ENCODE results near the gene ACSM2A.
"Not testable (repeated sequence)": the region's sequence is repeated elsewhere in the genome, so short reads cannot be mapped to it uniquely, and the experiment has no call there.

Gene ACSM2A

DNA sequence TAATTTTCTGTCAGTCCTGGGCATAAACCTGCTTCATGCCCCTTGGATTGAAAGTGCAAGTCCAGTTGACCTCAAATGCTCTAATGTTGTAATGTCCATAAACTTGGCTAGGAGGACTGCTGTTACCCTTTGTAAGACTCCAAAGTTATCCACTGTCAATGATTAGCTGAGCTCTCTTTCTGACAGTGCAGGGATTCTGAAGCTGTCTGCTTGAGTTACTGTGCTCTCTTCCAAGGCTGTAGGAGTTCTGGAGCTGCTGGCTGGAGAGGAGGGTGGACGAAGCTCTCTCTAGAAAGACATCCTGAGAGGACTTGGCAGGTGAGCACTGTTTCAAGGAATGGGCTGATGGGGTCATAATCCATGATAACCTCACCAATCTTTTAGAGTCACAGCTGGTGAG, at the start of gene ACSM2A:
Gene ACSM2A, plus strand, starts transcription at position 158 of the 400 bp plus-strand sequence. CDS start 8,594 bp downstream, outside the sequence.
- not testable (repeated sequence) for DNase-seq (ENCODE audit: low read depth in 2 of 2)

GRCh38 chr16:20402651-20403050, 48.7 kb upstream of the ACSM2A start:
- DNase-seq (ENCODE audit: low read depth in 2 of 2), result no peak

- no peak for DNase-seq (ENCODE audit: low read depth in 2 of 2)
Measured at GRCh38 chr16:20404637-20405036, 46.7 kb upstream of the ACSM2A start, which contains the start of gene PDILT. Gene PDILT, minus strand, starts transcription at chr16:20404737. Its CDS starts 5,437 bp downstream, at chr16:20399300.

- no peak for DNase-seq (ENCODE audit: low read depth in 2 of 2)
Measured at GRCh38 chr16:20409398-20410120, 41.8 kb upstream of the ACSM2A start, which contains the start of gene ACSM5. Gene ACSM5, plus strand, starts transcription at chr16:20409534. Its CDS starts 1,951 bp downstream, at chr16:20411485.

DNA sequence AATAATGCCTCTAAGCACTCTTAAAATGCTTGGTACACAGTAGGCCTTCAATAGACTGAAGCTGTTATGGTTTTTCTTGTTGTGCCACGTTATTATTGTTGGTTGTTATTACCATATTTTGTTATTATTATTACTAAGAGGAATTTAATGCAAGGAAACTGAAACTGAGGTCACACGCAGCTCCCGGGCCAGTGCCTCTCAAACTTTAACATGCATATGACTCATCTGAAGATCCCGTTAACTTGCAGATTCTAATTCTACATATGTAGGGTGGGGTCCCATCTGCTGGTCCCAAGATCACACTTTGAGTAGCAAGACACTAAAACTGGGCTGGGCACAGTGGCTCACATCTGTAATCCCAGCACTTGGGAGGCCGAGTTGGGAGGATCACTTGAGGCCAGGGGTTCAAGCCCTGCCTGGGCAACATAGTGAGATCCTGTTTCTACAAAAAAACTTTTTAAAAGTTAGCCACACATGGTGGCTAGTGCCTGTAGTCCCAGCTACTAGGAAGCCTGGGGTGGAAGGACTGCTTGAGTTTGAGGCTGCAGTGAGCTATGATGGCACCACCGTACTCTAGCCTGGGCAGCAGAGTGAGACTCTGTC, 41.1 kb upstream of the ACSM2A start:
- DNase-seq (ENCODE audit: low read depth in 2 of 2), result no peak

DNA sequence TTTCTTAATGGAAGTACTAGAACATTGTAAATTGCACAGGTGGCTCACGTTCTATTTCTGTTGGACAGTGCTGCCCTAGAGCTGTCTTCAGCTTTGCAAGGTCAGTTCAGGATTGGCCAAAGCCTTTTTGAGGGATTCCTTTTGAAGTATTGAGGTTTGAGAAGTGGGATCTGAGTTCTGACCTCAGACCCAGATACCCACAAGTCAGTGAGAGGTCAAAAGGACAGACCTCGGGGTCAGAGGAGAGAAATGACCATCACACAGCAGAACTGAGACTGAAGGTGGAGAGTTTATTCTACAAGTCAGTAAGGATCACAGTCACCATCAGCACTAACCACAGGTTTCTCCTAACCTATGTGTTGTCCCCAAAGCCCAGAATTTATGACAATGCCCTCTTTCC, 40.3 kb upstream of the ACSM2A start:
- DNase-seq (ENCODE audit: low read depth in 2 of 2), result no peak

GRCh38 chr16:20415541-20415940, 35.8 kb upstream of the ACSM2A start:
- no peak for DNase-seq (ENCODE audit: low read depth in 2 of 2)

- not testable (repeated sequence) for DNase-seq (ENCODE audit: low read depth in 2 of 2)
Measured at GRCh38 chr16:20419093-20419492, 32.2 kb upstream of the ACSM2A start.

GRCh38 chr16:20421748-20422147, 29.6 kb upstream of the ACSM2A start:
- DNase-seq (ENCODE audit: low read depth in 2 of 2), result not testable (repeated sequence)

GRCh38 chr16:20423772-20424128, 27.6 kb upstream of the ACSM2A start:
- DNase-seq (ENCODE audit: low read depth in 2 of 2), result not testable (repeated sequence)

DNA sequence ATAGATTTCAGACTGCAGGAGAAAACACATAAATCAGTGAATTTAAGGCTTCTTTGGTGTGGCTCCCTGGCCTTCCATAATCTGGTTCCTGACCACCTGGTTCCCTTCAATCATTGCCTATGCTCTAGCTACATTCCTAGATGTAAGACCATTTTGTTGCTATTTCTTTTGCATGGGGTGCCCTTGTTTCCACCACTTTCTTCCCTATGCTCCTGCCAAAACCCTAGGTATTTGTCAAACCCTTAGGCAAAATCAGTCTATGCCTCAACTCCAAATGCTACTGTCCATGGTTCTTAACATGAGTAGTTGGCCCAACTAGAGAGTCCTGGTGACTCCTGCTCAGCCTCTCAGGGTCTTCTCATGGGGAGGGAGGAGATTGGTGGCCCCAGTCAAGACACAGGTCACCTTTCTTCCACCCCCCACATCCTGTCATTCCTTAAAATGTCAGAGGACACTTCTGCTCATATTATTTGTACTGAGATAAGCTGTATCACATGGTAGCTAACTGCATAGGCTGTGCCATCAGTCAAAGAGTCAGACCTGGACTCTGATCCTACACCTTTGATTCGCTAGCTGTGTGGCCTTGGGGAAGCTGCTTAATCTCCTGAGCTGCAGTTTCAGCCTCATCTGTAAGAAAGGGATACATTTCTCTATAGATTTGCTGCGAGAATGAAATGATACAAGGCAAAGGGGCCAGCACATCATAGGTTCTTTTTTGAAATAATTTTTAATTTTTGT, 27.0 kb upstream of the ACSM2A start:
- no peak for DNase-seq (ENCODE audit: low read depth in 2 of 2)

DNA sequence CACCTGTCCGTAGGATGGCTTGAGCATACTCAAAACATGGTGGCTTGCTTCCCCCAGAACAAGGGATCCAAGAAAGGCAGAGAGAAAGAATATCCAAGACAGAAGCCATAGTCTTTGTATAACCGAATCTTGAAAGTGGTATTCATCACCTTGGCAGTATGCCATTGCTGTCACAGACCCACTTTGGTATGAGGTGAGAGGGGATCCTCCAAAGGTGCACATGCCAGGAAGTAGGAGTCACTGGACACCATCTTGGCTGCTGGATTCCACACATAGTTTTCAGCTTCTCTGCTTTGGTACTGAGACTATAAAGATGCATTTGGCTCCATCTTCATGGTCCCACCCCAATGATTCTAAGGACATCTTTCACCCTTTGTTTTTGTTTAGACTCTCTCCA, 23.9 kb upstream of the ACSM2A start:
- DNase-seq (ENCODE audit: low read depth in 2 of 2), result not testable (repeated sequence)

DNA sequence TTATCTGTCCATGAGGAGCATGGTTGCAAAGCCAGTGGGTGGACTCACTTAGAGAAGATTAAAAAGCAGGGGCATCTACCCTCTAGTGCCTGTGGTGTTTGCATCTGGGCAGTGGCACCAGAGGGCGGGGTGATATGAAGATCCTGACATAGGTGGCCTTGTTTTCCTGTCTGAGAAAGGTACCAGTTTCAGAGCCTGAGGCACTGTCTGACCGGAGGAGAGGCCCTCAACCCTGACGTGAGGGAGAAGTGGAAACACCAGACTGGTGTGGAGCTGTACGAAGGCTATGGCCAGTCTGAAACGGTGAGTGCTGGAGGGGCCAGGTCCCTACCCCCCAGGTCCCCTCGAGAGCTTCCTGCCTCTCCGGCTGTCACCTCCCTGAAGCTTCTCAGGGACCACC, 21.8 kb upstream of the ACSM2A start:
- DNase-seq (ENCODE audit: low read depth in 2 of 2), result not testable (repeated sequence)

- not testable (repeated sequence) for DNase-seq (ENCODE audit: low read depth in 2 of 2)
Measured at GRCh38 chr16:20430480-20430879, 20.8 kb upstream of the ACSM2A start.

- no peak for DNase-seq (ENCODE audit: low read depth in 2 of 2)
Measured at GRCh38 chr16:20430948-20431347, 20.4 kb upstream of the ACSM2A start.

GRCh38 chr16:20438950-20439349, 12.4 kb upstream of the ACSM2A start:
- not testable (repeated sequence) for DNase-seq (ENCODE audit: low read depth in 2 of 2)

DNA sequence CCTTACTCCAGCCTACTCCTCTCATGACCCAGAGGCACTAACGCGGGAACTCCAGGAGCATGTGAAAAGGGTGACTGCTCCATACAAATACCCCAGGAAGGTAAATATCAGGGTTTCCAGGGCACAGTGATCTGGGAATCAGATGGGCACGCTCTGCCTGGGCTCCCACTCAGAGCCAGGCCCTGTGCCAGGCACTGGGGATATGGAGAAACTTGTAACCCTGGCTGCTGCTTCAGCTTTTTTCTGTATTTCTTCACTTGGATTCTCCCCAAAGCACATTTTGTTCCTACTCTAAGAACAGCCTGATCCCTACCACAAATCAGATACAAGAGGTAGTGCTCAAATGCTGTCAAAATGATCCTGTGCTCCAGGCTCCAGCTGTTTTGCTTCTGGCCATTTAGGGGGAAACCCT, 11.5 kb upstream of the ACSM2A start:
- not testable (repeated sequence) for DNase-seq (ENCODE audit: low read depth in 2 of 2)

GRCh38 chr16:20440731-20441130, 10.6 kb upstream of the ACSM2A start:
- DNase-seq (ENCODE audit: low read depth in 2 of 2), result not testable (repeated sequence)

DNA sequence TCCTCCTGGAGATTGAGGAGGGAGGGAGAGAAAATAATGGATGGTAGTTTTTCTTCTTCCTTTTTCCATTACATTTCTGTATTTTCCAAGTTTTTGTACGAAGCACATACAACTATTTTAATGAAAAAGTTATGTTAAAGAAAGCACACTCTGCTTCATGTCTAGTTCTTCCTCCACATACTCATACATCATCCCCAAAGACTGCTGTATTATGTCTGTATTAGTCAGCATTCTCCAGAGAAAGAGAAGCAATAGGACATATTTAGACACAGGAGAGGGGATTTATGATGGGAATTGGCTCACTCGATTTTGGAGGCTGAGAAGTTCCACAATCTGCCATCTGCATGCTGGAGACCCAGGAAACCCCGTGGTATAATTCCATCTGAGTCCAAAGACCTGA, 10.1 kb upstream of the ACSM2A start:
- no peak for DNase-seq (ENCODE audit: low read depth in 2 of 2)

DNA sequence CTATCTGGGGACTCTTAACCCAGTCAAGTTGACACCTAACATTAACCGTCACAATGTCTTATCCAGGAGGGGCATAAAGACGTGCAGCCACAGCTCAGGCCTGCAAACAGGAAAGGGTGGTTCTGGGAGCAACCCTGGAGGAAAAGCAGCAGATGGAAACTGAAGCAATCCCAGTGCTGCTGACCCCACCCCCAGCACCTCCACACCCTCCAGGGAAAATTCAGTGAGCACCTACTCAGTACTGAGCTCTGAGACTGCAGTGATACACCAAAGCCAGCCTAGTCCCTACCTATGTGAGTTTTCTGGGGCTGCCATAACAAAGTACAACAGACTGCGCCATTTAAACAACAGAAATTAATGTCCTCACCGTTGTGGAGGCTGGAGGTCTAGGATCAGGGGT, 9.5 kb upstream of the ACSM2A start:
- not testable (repeated sequence) for DNase-seq (ENCODE audit: low read depth in 2 of 2)

DNA sequence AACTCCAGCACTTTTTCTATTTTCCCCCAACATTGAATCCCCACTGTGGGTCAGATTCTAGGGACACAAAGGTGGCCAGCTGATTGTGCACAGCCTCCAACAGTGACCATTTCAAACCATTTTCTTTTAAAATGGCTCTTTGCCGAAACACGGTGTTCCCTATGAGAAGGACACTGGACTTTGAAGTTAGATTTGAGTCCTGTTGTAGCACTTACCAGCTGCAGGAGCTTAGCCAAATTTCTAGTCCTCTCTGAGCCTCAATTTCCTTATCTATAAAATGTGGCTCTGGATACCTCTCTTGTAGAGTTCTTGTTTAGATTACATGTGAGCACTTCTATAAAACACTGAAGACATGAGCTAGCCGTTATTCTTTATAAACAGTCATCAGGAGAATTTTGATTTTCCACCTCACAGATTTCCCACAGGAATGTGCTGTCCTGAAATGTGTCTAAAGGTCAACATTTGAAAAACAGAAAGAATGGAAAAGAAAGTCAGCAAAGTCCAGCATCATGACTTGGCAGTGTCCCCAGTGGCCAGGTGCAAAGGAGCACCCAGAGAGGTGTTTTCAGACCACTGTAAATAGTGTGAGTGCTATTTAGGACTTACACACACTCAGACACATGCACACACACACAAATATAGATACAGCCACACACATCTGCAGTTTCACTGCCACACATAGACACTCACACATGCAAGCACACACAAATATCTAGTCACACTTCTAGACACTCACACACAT, 4.5 kb upstream of the ACSM2A start:
- DNase-seq (ENCODE audit: low read depth in 2 of 2), result not testable (repeated sequence)

GRCh38 chr16:20453633-20454032, 2.3 kb downstream of the ACSM2A start:
- not testable (repeated sequence) for DNase-seq (ENCODE audit: low read depth in 2 of 2)

Data from stimulated activated CD8-positive, alpha-beta memory T cell treated with anti-CD3 and anti-CD28 coated beads, Interleukin-2, amount 100 ng/mL, for 1 hour (primary cell).